ENCODE results near the gene RGPD6. TPM values are rescaled to one million over a fixed set of nuclear protein-coding genes. Genes with fewer than 3 reads are reported as not detected.
A peak's percentile ranks its signal among the peaks of the same experiment; 100 is the strongest.
"Not testable (repeated sequence)": the region's sequence is repeated elsewhere in the genome, so short reads cannot be mapped to it uniquely, and the experiment has no call there.

Gene RGPD6
- total and polyA plus RNA-seq, 8 donors: 28.2 to 55.9 (median 41.7) TPM

GRCh38 chr2:110588520-110588919 lies 11.5 kb upstream of the RGPD6 start:
- DNase-seq; H3K27me3 ChIP-seq; intact Hi-C loops (cut with DNase I); H3K4me1 ChIP-seq; H3K9me3 ChIP-seq; H3K36me3 ChIP-seq; H3K27ac ChIP-seq; H3K4me3 ChIP-seq; ATAC-seq: not testable (repeated sequence)

GRCh38 chr2:110579216-110579965 lies 2.4 kb upstream of the RGPD6 start:
- intact Hi-C loops (cut with DNase I); DNase-seq; H3K4me1 ChIP-seq; ATAC-seq; H3K9me3 ChIP-seq; H3K27ac ChIP-seq; H3K4me3 ChIP-seq; H3K27me3 ChIP-seq; H3K36me3 ChIP-seq: not testable (repeated sequence)

- H3K36me3 ChIP-seq; H3K27ac ChIP-seq; H3K4me1 ChIP-seq; DNase-seq; H3K27me3 ChIP-seq; H3K9me3 ChIP-seq; H3K4me3 ChIP-seq; intact Hi-C loops (cut with DNase I): not testable (repeated sequence)
- ATAC-seq: peak; percentile 43
Observed at GRCh38 chr2:110578429-110578828, 1.4 kb upstream of the RGPD6 start.

GRCh38 chr2:110499755-110500377 lies 77.2 kb downstream of the RGPD6 start:
- intact Hi-C loops (cut with DNase I); H3K27ac ChIP-seq; H3K27me3 ChIP-seq; DNase-seq; H3K36me3 ChIP-seq; H3K4me1 ChIP-seq; H3K4me3 ChIP-seq; H3K9me3 ChIP-seq: not testable (repeated sequence)
- peak; percentile 98 for ATAC-seq

GRCh38 chr2:110496027-110496426 lies 81.0 kb downstream of the RGPD6 start:
- H3K4me1 ChIP-seq; H3K27me3 ChIP-seq; H3K9me3 ChIP-seq; H3K4me3 ChIP-seq; intact Hi-C loops (cut with DNase I); H3K27ac ChIP-seq; ATAC-seq; DNase-seq; H3K36me3 ChIP-seq: not testable (repeated sequence)

- DNase-seq; H3K27me3 ChIP-seq; intact Hi-C loops (cut with DNase I); ATAC-seq; H3K36me3 ChIP-seq; H3K27ac ChIP-seq; H3K9me3 ChIP-seq; H3K4me3 ChIP-seq; H3K4me1 ChIP-seq: not testable (repeated sequence)
Observed at GRCh38 chr2:110494488-110494887, 82.5 kb downstream of the RGPD6 start.

- ATAC-seq; intact Hi-C loops (cut with DNase I); H3K9me3 ChIP-seq; H3K27ac ChIP-seq; H3K4me3 ChIP-seq; DNase-seq; H3K27me3 ChIP-seq; H3K4me1 ChIP-seq; H3K36me3 ChIP-seq: not testable (repeated sequence)
Observed at GRCh38 chr2:110488991-110489390, 88.0 kb downstream of the RGPD6 start.

- H3K27ac ChIP-seq; ATAC-seq; H3K36me3 ChIP-seq; H3K27me3 ChIP-seq; DNase-seq; H3K4me3 ChIP-seq; intact Hi-C loops (cut with DNase I); H3K9me3 ChIP-seq; H3K4me1 ChIP-seq: not testable (repeated sequence)
Observed at GRCh38 chr2:110482697-110483096, 94.3 kb downstream of the RGPD6 start.

- H3K27ac ChIP-seq; H3K9me3 ChIP-seq; intact Hi-C loops (cut with DNase I); H3K27me3 ChIP-seq; H3K36me3 ChIP-seq; H3K4me3 ChIP-seq; H3K4me1 ChIP-seq; DNase-seq: not testable (repeated sequence)
- ATAC-seq: peak; percentile 78
Observed at GRCh38 chr2:110481200-110481599, 95.8 kb downstream of the RGPD6 start.

- H3K9me3 ChIP-seq; DNase-seq; intact Hi-C loops (cut with DNase I); H3K4me1 ChIP-seq; H3K4me3 ChIP-seq; H3K36me3 ChIP-seq; ATAC-seq; H3K27me3 ChIP-seq; H3K27ac ChIP-seq: not testable (repeated sequence)
Observed at GRCh38 chr2:110480084-110480483, 96.9 kb downstream of the RGPD6 start.

GRCh38 chr2:110477370-110477769 lies 99.7 kb downstream of the RGPD6 start:
- DNase-seq; H3K4me1 ChIP-seq; intact Hi-C loops (cut with DNase I); H3K36me3 ChIP-seq; H3K4me3 ChIP-seq; H3K27me3 ChIP-seq; H3K9me3 ChIP-seq; H3K27ac ChIP-seq: not testable (repeated sequence)
- ATAC-seq: peak; percentile 58

- H3K4me1 ChIP-seq; H3K36me3 ChIP-seq; H3K27ac ChIP-seq; H3K4me3 ChIP-seq; DNase-seq; H3K27me3 ChIP-seq; intact Hi-C loops (cut with DNase I); H3K9me3 ChIP-seq: not testable (repeated sequence)
- ATAC-seq: peak; percentile 57
Observed at GRCh38 chr2:110476952-110477351, 100.1 kb downstream of the RGPD6 start.

- H3K27me3 ChIP-seq; DNase-seq; intact Hi-C loops (cut with DNase I); ATAC-seq; H3K27ac ChIP-seq; H3K4me3 ChIP-seq; H3K36me3 ChIP-seq; H3K4me1 ChIP-seq; H3K9me3 ChIP-seq: not testable (repeated sequence)
Observed at GRCh38 chr2:110475627-110476359, 101.2 kb downstream of the RGPD6 start.

Data from left lung (tissue), 10 donors.